Small intestine (tissue), 16 donors: ENCODE results near the gene GARS1. TPM values are rescaled to one million over a fixed set of nuclear protein-coding genes. Genes with fewer than 3 reads are reported as not detected.

Experiments
- DNase-seq, 2 donors: peaks; one replicate each; pipeline versions ENCODE4 v3.0.0 to v3.0.0-alpha.2; 2013
- FAIRE-seq: peaks from 2 replicates; lab custom pipeline; 2012; peaks lifted over from hg19 to GRCh38; lab: Jason Lieb, UNC
- H3K27ac ChIP-seq, 3 donors: one replicate each; pipeline ENCODE4 v1.5.1; 2013; ENCODE audit warnings: low read length in 2 of 3, mild to moderate bottlenecking in 2 of 3, control low read depth in 1 of 3, inconsistent platforms in 1 of 3, low read depth in 1 of 3, moderate library complexity in 1 of 3
- H3K27me3 ChIP-seq, 3 donors: one replicate each; pipeline ENCODE4 v1.6.1; 2013; ENCODE audit warnings: low read length in 3 of 3, inconsistent platforms in 1 of 3; ENCODE audit not compliant: control insufficient read depth in 3 of 3, insufficient read depth in 3 of 3
- H3K36me3 ChIP-seq, 3 donors: one replicate each; pipeline ENCODE4 v1.6.1; 2013; ENCODE audit warnings: low read length in 3 of 3, inconsistent platforms in 1 of 3, low read depth in 1 of 3, mild to moderate bottlenecking in 1 of 3, moderate library complexity in 1 of 3; ENCODE audit not compliant: control insufficient read depth in 3 of 3, insufficient read depth in 2 of 3
- H3K4me1 ChIP-seq, 3 donors: one replicate each; pipeline ENCODE4 v1.6.1; 2013; ENCODE audit warnings: low read length in 2 of 3, inconsistent platforms in 1 of 3, low read depth in 1 of 3, mild to moderate bottlenecking in 1 of 3, moderate library complexity in 1 of 3; ENCODE audit not compliant: control insufficient read depth in 3 of 3, insufficient read depth in 2 of 3
- H3K4me3 ChIP-seq, 3 donors: one replicate each; pipeline ENCODE4 v1.5.1; 2013; ENCODE audit warnings: low read length in 3 of 3, control low read depth in 1 of 3, inconsistent platforms in 1 of 3, low read depth in 1 of 3, mild to moderate bottlenecking in 1 of 3, moderate library complexity in 1 of 3
- H3K9me3 ChIP-seq, 2 donors: one replicate each; pipeline ENCODE4 v1.6.1; 2013; ENCODE audit warnings: low read depth in 1 of 2, low read length in 1 of 2; ENCODE audit not compliant: control insufficient read depth in 2 of 2, insufficient read depth in 1 of 2
- WGBS, 3 donors: extraction: QIAGEN DNeasy Blood & Tissue Kit; methylation state at CpG; one replicate each; pipeline ENCODE4 v1.1.7; 2013; 5-methylcytosine and 5-hydroxymethylcytosine counted together
- long read RNA-seq, 10 donors: transcript quantifications; one replicate each; lab custom pipeline, GENCODE V29; 2026
- polyA plus RNA-seq, 4 donors: library from polyadenylated mRNA; stranded (reverse) in 3 of 4; unstranded in 1 of 4; fragments of 200-250 nt in 3 of 4; fragments of 120-200 nt in 1 of 4; gene quantifications; one replicate each; pipeline versions ENCODE4 v1.2.1 to v1.2.3, GENCODE V29; 2013
- donor health status: healthy with polysubstance abuse.
- donor health status: control.
- donor health status: control.
- donor health status: Bipolar disorder and iron deficiency.
- donor health status: healthy.

The GARS1 gene
- 100 to 1,000 TPM in 1 of 4 donors, 10 to 100 TPM in 3; 36.5 to 144 (median 65.1) TPM for polyA plus RNA-seq
- long read RNA-seq, donor 1, transcript GARS-201 (17 exons, 2,634 nt) = major isoform, 14 of 34 reads
- long read RNA-seq, donor 1, transcript GARS-209 (2 exons, 772 nt) = minor isoform, 10 of 34 reads
- long read RNA-seq, donor 1, partial matches to known transcripts = 6 of 34 reads
- long read RNA-seq, donor 1, other reads (novel, unspliced or antisense) = 0 of 34 reads
- long read RNA-seq, donor 2, partial matches to known transcripts = 0 of 3 reads
- long read RNA-seq, donor 2, other reads (novel, unspliced or antisense) = 0 of 3 reads
- long read RNA-seq, donor 3, partial matches to known transcripts = 6 of 15 reads
- long read RNA-seq, donor 3, other reads (novel, unspliced or antisense) = 0 of 15 reads
- long read RNA-seq, donor 4 = 0 reads
- long read RNA-seq, donor 5, partial matches to known transcripts = 0 of 1 reads
- long read RNA-seq, donor 5, other reads (novel, unspliced or antisense) = 0 of 1 reads
- long read RNA-seq, donor 6, transcript GARS-201 (17 exons, 2,634 nt) = major isoform, 7 of 10 reads
- long read RNA-seq, donor 6, partial matches to known transcripts = 0 of 10 reads
- long read RNA-seq, donor 6, other reads (novel, unspliced or antisense) = 0 of 10 reads
- long read RNA-seq, donor 7, transcript GARS-201 (17 exons, 2,634 nt) = major isoform, 14 of 31 reads
- long read RNA-seq, donor 7, partial matches to known transcripts = 16 of 31 reads
- long read RNA-seq, donor 7, other reads (novel, unspliced or antisense) = 0 of 31 reads
- long read RNA-seq, donor 8, partial matches to known transcripts = 0 of 1 reads
- long read RNA-seq, donor 8, other reads (novel, unspliced or antisense) = 0 of 1 reads
- long read RNA-seq, donor 9, partial matches to known transcripts = 0 of 7 reads
- long read RNA-seq, donor 9, other reads (novel, unspliced or antisense) = 0 of 7 reads
- long read RNA-seq, donor 10, transcript GARS-209 (2 exons, 772 nt) = minor isoform, 6 of 35 reads
- long read RNA-seq, donor 10, transcript GARS-201 (17 exons, 2,634 nt) = major isoform, 14 of 35 reads
- long read RNA-seq, donor 10, partial matches to known transcripts = 13 of 35 reads
- long read RNA-seq, donor 10, other reads (novel, unspliced or antisense) = 0 of 35 reads

- Histone ChIP-seq H3K27ac (peak within 1 kb of the TSS; percentile 89 to 99 (median 95)), H3K4me1 (peaks cover 0 to 3% (median 0%) of the 10 kb centered on the region in 3 donors), H3K27me3 (no peaks in the 10 kb centered on the region), H3K9me3 (no peaks in the 10 kb centered on the region), H3K4me3 (peak within 1 kb of the TSS; percentile 79 to 98 (median 87)), H3K36me3 (peaks cover 0 to 1% (median under 1%) of the 10 kb centered on the region in 3 donors)
- DNase-seq = peak; percentile 90 to 97
- WGBS, 3 donors = 0 to 1% (median 0%) methylated on average over 79 to 84 of the region's 84 CpGs
- no peak for FAIRE-seq
These were observed at the start of gene GARS1 for GRCh38 chr7:30594540-30595435. GARS1 (plus strand) TSS chr7:30594878; CDS start chr7:30594922, 44 bp downstream.

- Histone ChIP-seq H3K4me1 (peaks cover 0 to 25% (median 0%) of the 10 kb centered on the region in 3 donors), H3K27ac (peak overlapping the region in 1 of 3 donors; percentile 31), H3K36me3 (peaks cover 0 to 13% (median 0%) of the 10 kb centered on the region in 3 donors), H3K4me3 (no peak overlapping the region), H3K9me3 (no peaks in the 10 kb centered on the region), H3K27me3 (no peaks in the 10 kb centered on the region)
- peak; percentile 66 to 67 for DNase-seq
- WGBS, 3 donors = 68 to 74% (median 71%) methylated on average over 5 of the region's 5 CpGs
- no peak for FAIRE-seq
These were observed 48.7 kb upstream of the GARS1 start for GRCh38 chr7:30545791-30546555.

- no peaks in the 10 kb centered on the region for H3K27me3 ChIP-seq
- DNase-seq (no peak), FAIRE-seq (no peak)
- peak overlapping the region in 1 of 3 donors; percentile 9 for H3K27ac ChIP-seq
- 96 to 98% (median 97%) methylated on average over 4 of the region's 4 CpGs for WGBS, 3 donors
- H3K4me3 ChIP-seq = no peak overlapping the region
- H3K36me3 ChIP-seq = peaks cover 0 to 14% (median 0%) of the 10 kb centered on the region in 3 donors
- H3K4me1 ChIP-seq = peaks cover 0 to 25% (median 0%) of the 10 kb centered on the region in 3 donors
- H3K9me3 ChIP-seq = no peaks in the 10 kb centered on the region
These were observed 48.1 kb upstream of the GARS1 start for GRCh38 chr7:30546596-30546995.

- Histone ChIP-seq H3K27me3 (no peaks in the 10 kb centered on the region), H3K27ac (peak overlapping the region in 1 of 3 donors; percentile 63), H3K9me3 (no peaks in the 10 kb centered on the region), H3K4me1 (peaks cover 0 to 25% (median 0%) of the 10 kb centered on the region in 3 donors), H3K4me3 (no peak overlapping the region), H3K36me3 (peaks cover 0 to 14% (median 0%) of the 10 kb centered on the region in 3 donors)
- DNase-seq = peak; percentile 82 to 87
- 9 to 20% (median 18%) methylated on average over 6 of the region's 6 CpGs for WGBS, 3 donors
- no peak for FAIRE-seq
These were observed 45.8 kb upstream of the GARS1 start for GRCh38 chr7:30548845-30549244.

- FAIRE-seq (no peak), DNase-seq (no peak)
- 84 to 92% (median 87%) methylated on average over 7 of the region's 7 CpGs for WGBS, 3 donors
These were observed 44.7 kb upstream of the GARS1 start for GRCh38 chr7:30549931-30550493.

GRCh38 chr7:30552330-30552729, 42.3 kb upstream of the GARS1 start:
- Histone ChIP-seq H3K27ac (no peak overlapping the region), H3K27me3 (no peaks in the 10 kb centered on the region), H3K9me3 (no peaks in the 10 kb centered on the region), H3K36me3 (peaks cover 0 to 23% (median 0%) of the 10 kb centered on the region in 3 donors), H3K4me1 (peaks cover 0 to 9% (median 0%) of the 10 kb centered on the region in 3 donors), H3K4me3 (no peak overlapping the region)
- WGBS, 3 donors = 61 to 91% (median 80%) methylated on average over 1 of the region's 1 CpG
- no peak for DNase-seq
- no peak for FAIRE-seq

More at GRCh38 chr7:30549931-30550493, 44.7 kb upstream of the GARS1 start:
- no peak overlapping the region for H3K4me3 ChIP-seq
- H3K4me1 ChIP-seq = peaks cover 0 to 21% (median 0%) of the 10 kb centered on the region in 3 donors
- no peaks in the 10 kb centered on the region for H3K9me3 ChIP-seq
- no peak overlapping the region for H3K27ac ChIP-seq
- H3K36me3 ChIP-seq = peaks cover 0 to 20% (median 0%) of the 10 kb centered on the region in 3 donors
- H3K27me3 ChIP-seq = no peaks in the 10 kb centered on the region

- Histone ChIP-seq H3K9me3 (no peaks in the 10 kb centered on the region), H3K4me3 (no peak overlapping the region), H3K4me1 (peaks cover 0 to 9% (median 0%) of the 10 kb centered on the region in 3 donors), H3K27me3 (no peaks in the 10 kb centered on the region), H3K36me3 (peaks cover 0 to 25% (median 0%) of the 10 kb centered on the region in 3 donors), H3K27ac (no peak overlapping the region)
- DNase-seq (no peak), FAIRE-seq (no peak)
These were observed 41.5 kb upstream of the GARS1 start for GRCh38 chr7:30553141-30553540.
